Measurements from ENCODE around the gene TMEM63B.

DNA sequence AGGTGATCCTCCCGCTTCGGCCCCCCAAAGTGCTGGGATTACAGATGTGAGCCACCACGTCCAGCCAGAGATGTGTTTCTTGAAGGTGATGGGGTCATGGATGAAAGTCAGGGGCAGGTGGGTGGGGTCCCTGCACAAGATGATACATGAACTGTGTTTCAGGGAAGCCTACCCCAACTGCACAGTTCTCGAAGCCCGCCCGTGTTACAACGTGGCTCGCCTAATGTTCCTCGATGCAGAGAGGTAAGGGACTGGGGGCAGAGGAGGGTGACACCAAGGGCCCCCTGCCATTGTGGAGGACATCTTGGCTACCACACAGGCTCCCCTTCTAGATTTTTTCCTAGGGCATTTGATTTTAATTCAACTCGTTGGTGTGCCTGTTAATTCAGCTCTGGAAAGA is 19.3 kb downstream of the TMEM63B start:
- TF ChIP-seq POLR2A (IDR thresholded peaks at IDR 0.05) (no peak), POLR2AphosphoS5 (IDR thresholded peaks at IDR 0.05) (no peak), CTCF (IDR thresholded peaks at IDR 0.05) (no peak), EP300 (IDR thresholded peaks at IDR 0.05) (no peak)
